Stimulated activated CD4-positive, alpha-beta T cell treated with anti-CD3 and anti-CD28 coated beads, TNF-alpha, amount 100 ng/mL, for 24 hours (primary cell): ENCODE measurements around the gene NLGN3.
"Not testable (repeated sequence)": the region's sequence is repeated elsewhere in the genome, so short reads cannot be mapped to it uniquely, and the experiment has no call there.

Experiments
- DNase-seq, 3 experiments: peaks; one replicate each; pipeline ENCODE4 v3.0.0-alpha.2; 2020; ENCODE audit warnings: low read depth in 3 of 3

Gene NLGN3

DNA sequence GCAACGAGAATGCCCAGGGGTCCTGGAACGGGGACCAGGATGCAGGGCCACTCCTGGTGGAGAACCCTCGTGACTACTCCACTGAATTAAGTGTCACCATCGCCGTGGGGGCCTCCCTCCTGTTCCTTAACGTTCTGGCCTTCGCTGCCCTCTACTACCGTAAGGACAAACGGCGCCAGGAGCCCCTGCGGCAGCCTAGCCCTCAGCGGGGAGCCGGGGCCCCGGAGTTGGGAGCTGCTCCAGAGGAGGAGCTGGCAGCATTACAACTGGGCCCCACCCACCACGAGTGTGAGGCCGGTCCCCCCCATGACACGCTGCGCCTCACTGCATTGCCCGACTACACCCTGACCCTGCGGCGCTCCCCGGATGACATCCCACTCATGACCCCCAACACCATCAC lies 24.9 kb downstream of the NLGN3 start:
- DNase-seq, result no peak

DNA sequence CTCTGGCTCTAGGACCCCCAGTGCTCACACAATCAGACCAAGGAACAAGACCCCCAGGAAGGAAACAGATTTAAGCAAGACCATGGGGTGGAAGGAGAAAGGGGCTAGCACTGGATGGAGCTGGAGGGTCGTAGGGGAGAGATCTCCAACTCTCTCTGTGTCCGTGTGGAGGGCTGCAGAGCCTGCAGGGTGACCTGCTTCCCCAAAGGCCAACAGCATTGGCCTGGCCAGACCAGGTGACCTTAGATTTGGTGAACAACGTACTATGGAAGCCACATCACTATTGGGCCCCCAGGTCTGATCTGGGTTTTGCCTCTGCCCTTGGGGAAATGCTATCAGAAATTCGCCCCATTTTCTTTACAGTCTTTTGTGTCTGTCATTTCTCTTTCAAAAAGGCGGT lies 26.0 kb downstream of the NLGN3 start:
- DNase-seq, result no peak

DNA sequence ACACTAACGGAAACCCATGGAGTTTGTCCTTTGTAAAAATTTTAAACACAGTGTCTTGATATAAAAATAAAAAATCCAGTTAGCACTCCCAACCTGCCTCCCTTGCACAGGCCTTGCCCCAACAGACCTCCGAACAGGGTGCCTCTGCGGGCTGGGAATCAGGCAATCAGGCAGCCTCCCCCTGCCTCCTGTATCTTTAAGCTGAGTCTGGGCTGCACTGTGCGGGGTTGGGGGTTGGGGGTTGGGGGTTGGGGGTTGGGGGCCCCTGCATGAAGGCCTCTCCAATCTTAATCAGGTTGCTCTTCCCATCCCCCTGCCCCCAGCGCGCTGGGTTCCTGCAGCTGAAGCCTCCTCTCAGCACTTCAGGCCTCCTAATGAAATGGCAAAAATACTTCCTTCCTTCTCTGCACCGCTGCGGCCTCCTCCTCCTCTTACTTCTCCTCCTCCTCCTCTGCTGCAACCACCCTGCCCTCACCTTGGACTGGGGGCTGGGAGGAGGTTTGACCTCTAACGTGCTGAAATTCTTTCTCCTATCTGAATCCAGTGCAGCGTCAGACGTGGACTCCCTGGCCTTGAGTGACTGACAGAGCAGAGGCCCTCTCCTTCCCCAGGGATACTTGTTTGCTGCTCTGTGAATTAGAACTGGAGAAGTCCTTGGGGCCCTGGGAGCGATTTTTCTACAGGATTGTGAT lies 26.6 kb downstream of the NLGN3 start:
- no peak for DNase-seq

DNA sequence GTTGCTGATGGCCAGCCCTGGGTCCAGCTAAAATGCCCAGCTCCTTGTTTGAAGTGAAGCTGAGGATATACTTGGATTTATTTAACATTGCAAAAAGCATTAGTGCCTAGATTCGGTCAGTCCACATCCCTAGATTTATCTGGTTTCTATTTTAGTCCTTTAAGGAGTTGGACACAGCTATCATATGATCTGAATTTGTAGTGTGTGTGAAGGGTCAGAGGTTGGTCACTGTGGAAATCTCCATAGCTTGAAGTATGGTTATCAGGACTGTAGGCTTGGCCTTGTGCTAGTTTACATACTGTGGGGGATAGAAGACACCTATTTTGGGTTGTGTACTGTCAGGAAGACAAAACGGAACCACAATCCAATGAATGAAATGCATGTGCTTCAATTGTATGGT lies 28.8 kb downstream of the NLGN3 start:
- no peak for DNase-seq

DNA sequence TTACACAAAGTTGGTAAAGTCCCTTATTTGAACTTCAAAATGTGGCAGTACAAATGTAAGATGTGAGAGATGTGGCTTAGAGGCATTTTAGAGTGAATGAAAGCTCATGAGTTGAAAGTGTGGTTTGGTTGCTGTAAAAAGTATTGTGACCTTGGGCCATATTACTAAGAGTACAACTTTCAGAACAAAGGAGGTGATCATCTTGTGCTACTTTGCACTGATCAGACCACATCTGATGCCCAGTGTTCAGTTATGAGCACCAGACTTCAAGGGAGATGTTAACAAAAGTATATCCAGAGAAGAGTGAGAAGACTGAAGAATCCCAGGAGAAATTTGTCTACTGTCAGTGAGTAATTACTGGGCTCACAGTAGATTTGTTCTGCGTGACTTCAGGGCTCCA lies 30.2 kb downstream of the NLGN3 start:
- no peak for DNase-seq

DNA sequence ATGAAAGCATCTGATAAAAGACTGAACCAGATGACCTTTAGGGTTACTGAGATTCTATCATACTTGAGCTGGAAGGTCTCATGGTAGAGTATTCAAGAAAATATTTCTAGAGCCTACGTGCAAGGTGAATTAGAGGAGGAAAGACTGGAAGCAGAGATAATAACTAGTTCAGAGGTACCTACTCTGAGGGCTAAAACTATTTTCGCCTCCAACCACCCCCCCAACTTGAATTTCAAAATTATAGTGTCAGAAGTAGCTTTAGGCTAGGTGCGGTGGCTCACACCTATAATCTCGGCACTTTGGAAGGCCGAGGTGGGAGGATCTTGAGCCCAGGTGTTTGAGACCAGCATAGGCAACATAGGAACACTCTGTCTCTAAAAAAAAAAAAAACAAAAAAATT lies 30.9 kb downstream of the NLGN3 start:
- no peak for DNase-seq

DNA sequence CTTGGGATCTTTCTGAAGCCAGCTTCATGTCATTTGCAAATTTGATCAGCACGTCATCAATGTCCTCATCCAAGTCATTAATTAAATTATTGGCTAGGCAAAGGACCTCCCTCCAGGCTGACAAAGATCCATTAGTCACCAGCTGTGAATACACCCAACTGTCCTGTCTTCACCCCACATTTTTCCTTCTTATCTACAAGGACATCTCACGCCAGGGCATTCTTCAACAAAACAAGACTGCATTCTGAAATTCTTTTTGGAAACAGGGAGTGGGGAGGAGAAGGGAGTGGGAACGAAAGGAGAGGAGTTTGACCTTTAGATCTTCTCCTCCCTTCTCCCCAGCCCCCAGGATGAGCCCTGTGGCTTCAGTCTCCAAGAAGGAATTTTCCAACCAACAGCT lies 32.7 kb downstream of the NLGN3 start:
- DNase-seq, result no peak

DNA sequence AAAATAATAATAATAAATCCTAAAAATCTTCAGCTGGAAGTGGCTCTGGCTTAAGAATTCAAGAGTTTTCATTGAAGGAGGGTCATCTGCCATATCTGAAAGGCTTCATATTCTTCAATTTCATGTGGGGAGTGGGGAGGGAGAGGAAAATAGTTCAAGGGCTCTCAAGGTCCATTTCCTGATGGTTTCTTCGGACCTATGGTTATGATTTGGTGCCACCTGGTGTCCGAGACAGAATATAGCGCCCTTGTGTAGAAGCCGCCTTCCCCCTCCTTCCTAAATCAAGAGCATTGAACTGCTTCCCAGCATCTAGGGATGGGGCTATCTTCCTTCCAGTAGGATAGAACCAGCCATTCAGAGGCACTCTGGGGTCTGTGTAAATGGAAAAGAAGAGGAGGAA lies 34.3 kb downstream of the NLGN3 start:
- peak in 2 of 3 experiments; percentile 15 to 18 for DNase-seq

DNA sequence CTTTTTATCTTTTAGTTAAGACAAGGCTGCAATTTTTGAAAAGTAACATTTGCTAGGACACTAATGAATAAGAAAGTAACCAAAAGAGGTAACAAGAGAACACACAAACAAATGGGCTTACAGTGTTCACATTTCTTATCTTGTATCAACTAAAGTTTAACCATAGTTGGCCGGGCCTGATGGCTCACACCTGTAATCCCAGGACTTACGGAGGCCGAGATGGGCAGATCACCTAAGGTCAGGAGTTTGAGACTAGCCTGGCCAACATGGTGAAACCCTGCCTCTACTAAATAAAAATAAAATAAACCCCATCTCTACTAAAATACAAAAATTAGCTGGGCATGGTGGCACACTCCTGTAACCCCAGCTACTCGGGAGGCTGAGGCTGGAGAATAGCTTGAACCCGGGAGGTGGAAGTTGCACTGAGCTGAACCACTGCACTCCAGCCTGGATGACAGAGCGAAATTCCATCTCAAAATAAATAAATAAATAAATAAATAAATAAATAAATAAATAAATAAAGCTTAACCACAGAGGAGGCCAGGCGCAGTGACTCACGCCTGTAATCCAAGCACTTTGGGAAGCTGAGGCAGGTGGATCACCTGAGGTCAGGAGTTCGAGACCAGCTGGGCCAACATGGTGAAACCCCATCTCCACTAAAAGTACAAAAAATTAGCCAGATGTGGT lies 36.1 kb downstream of the NLGN3 start:
- DNase-seq, result not testable (repeated sequence)

DNA sequence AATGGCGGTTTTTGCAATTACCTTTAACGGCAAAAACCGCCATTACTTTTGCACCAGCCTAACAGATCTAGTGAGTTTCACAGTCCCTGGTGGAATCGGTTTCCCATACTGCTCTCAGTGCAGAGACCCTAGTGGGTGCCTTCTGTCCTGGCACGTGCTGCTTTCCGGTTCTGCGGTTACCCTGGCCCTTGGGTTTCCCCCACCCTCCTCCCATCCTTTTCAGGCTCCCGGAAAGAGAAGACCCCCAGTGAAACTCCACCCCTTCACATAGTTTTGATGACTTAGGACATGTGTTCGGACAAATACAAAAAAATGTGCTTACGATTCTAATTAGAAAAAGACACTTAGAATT lies 36.9 kb downstream of the NLGN3 start:
- peak in 2 of 3 experiments; percentile 29 to 50 for DNase-seq

DNA sequence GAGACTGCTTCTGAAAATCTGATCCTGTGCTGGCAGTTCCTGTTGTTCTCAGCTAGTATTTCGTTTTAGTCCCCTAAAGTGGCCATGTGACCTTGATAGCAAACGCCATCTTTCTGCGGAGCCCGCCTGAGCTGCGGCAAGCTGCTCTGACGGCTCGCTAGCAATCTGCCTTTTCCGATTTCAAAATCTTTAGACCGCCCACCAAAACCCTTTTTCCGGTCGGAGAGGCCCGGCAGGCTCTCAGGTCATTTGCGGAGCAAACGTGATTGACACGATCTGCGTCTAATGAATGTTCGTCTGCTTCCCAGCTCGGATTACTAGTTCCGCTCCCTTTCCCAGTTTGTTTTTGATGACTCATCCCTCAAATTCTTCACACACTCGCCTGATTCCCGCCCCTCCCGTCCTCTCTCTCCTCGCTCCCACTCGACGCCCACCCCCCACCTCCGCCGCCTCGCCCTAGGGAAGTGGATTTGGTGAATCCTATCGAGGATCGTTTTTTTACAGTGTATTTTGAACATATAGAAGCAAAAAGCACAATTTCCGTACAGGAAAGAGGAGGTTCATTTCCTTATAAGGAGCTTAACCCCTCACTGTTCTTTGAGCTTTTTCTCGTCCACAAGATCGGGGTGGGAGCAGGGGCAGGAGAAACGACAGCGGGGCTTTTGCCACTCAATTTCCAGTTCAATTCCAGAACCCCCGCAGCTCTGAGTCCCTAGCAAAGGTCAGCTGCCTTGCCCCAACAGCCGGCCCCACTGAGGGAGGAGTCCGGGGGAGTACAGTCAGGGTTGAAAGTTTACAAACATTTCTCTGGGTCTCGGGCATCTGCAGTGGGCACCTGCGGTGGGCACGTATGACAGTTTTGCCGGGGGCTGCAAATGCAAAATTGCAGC lies 37.5 kb downstream of the NLGN3 start:
- peak; percentile 59 to 77 (median 72) for DNase-seq

DNA sequence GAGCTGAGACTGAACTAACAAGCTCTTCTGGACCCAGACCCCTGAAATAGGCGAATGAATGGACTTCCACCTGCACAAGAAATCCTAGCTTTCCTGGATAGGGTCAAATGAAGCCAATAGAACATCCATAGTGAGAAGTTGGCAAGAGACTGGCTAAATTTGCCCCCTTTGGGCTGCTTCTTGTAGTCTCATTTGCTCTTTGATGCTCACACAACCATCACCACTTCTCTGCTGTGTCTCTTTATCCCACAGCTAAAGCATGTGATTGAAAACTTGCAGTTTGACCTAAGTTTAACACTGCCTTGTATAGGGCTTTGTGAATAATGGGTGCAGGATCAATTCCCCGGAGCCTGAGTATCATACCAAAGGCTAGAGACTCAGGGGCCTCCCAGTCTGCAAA lies 38.2 kb downstream of the NLGN3 start:
- no peak for DNase-seq

DNA sequence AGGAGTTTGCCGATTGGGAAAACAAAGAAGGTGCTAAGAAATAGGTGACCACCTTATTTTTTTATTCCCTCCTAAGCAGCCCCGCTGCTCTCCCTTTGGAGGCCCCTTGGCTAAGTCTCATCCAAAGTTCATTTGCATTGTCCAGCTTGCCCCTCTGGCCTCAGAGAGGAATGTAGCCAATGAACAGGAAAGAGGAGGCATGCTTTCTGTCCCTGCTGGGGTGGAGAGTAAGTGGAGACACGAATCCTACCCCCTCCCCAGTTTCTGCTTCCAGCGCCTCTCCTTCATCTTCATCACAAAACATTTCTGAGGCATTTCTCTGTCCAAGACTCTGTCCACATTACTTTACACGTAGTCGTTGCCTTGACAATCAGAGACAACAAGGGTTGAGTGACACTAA lies 38.7 kb downstream of the NLGN3 start:
- DNase-seq, result no peak

DNA sequence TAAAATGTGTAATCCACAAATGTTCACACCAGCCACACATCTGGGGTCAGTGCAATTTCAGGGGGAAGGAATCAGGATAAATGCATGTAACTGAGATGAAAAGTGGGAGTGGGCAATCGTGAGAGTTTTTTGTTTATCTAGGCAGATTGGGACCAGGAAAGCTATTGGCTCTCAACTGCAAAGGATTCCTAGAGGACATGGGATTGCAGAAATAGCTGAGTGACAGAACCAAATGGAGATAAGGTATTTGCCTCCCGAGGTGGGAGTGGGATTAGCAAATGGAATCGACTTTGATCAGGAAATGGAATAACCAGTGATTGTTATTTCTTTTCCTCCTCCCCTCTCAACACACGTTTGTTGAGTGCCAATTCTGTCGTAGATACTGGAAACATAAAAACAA lies 39.5 kb downstream of the NLGN3 start:
- no peak for DNase-seq

DNA sequence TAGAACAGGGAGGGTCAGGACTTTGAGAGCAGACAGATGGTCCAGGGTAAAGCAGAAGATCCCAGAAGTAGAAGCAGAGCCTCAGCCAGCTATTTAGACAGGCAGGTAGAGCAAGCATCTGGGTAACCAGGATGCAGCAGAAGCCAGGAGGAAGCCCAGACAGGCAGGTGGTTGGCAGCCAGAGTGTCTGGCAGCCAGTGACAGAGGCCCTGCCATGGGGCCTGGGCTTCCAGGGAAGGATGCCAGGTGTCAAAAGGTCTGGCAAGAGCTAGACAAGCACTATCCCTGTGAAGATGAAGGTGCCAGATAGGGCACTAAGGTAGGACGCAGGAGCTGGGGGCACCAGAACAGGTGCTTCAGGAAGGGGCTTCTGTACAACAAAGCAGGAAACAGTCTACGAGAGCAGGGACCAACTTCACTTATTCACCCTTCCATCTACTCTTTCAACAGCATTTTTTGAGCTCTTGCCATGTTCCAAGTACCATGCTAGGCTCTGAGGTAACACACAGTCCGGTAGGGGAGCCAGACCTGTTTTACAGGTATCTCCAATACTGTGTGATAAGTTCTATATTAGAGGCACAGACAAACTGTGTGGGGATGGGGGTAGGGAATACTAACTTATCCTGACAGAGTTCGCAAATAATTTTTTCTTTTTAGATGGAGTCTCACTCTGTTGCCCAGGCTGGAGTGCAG lies 40.3 kb downstream of the NLGN3 start:
- no peak for DNase-seq

DNA sequence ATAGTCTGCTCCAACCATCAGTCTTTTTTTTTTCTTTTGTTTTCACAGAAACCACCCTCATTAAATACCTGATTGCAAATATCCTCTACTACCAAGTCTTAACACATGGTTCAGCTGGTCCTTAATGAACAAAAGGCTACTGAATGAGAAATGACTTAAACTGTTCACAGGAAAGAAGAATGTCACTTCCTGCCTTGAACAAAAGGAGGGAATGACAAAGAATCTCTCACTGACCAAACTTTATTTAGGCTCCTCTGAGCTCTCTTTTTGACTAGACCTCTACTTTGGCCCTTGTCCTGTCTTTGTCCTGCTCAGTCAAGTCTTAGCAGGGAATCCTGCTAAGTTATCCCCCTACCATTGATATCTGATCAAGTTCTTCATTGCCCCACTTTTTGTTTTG lies 46.6 kb downstream of the NLGN3 start:
- DNase-seq, result no peak

DNA sequence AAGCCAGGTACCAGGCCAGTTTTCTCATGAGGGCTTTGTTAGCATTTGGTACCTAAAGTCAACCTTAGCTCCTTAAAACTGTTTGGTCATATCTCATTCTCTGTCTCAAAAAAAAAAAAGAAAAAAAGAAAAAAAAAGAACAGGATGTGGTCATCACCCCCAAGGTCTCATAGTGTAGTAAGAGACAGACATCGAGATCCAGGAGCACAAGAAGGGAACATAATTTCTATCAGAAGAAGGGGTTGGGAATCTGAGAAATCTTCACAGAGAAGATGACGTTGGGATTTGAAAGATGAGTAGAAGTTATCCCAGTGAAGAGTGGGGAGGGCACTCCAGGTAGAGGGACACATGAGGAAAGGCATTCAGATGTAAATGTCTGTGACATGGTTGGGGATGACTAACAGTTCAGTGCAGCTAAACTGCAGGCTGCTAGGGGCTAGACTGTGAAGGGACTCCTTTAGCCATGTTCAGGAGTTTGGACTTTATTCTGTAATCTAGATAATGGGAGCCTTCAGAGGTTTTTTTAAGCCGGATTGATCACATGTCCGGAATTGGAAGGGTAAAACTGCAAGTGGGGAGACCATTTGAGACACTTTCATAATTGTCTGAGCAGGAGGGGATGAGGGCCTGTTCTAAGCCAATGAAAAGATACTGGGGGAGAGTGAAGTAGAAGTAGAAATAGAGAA lies 51.5 kb downstream of the NLGN3 start:
- DNase-seq, result no peak

DNA sequence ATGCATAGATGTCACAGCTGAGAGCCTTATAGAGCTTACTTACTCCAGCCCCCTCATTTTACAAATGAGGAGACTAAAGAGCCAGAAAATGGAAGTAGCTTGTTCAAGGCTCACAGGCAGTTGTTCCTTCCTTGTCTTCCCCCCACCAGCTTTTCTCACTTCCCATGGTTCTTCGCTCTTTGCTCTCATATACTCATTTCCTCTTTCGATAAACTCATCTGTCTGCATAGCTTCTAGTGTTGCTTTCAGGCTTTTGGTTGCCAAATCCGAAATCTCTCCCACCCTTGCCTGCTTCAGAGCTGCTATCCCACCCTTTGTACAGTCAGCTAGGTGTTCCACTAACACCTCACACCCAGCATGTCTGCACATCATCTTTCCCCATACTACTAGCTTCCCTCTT lies 53.4 kb downstream of the NLGN3 start:
- no peak for DNase-seq

DNA sequence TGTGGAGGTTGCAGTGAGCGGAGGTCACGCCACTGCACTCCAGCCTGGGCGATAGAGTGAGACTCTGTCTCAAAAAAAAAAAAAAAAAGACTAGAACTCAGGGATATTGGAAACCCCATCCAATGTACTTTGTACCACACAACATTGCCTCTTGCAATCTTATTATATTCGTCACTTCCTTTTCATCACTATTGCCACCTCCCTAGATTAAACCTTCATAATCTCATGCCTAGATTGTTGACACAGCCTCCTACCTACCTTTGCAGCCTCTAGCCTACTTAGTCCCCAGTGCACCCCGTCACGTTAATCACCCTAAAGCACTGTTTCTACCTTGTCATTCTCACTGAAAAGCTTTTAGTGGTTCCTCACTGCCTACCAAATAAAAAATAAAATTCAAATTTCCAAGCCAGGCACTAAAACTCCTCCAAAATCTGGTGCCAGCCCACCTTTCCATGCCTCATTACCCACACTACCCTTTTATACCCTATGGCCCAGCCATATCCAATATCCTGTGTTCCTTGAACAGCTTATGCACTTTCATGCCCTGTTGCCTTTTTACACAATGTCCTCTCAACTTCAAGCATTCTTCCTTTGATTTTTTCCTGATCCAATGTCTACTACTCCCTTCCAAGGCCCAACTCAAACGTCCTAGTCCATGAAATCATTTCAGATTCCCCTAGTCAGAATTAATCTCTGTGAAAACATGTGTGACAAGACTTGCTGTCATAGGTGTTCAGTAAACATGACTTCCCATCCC lies 54.8 kb downstream of the NLGN3 start:
- no peak for DNase-seq

DNA sequence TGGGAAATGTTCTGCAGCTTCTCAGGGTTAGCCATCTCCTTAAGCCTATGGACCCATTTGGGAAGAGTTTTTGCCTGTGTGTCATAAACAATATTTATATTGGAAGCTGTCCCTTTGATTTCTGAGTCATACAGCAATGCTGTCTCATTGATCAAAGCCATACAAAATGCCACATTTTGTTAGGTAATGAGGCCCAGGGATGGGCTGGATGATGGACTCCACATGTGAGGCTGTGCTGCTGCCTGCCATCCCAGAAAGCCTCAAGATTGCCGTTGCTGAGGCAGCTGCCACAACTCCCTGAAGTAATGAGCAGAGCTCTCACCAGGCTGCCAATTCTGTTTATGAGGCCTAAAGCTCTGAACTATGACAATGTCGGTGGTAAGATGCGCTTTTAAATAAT lies 66.2 kb downstream of the NLGN3 start:
- no peak for DNase-seq

DNA sequence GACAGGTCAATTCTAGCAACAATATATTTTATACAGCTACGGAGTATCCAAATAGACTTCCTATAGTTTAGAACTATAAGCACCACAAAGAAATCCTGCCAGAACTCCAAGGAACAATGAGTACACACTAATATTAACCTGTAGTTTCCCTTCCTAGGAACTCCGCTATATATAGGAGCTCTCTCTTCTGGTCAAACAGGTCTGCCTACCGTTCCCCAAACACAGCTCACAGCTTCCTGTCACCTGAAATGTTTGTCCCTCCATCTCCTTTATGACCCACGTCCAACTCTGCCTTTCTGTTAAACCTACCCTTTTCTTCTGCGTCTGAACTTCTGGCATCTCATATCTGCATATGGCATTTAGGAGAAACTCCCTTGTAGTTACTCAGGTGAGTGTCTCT lies 67.9 kb downstream of the NLGN3 start:
- DNase-seq, result no peak
